Trophoblast cell (in vitro differentiated cells and primary cell): ENCODE results near the gene CYP4V2.

ENCODE experiments used
- DNase-seq, 2 donors: peaks; one replicate each; pipeline ENCODE4 v3.0.0-alpha.2; 2016
- H2AFZ ChIP-seq: 2 replicates; pipeline ENCODE4 v1.6.1; 2013; ENCODE audit warnings: low read length, moderate library complexity, mild to moderate bottlenecking; ENCODE audit not compliant: insufficient read depth, poor library complexity
- H2AK5ac ChIP-seq: 2 replicates; pipeline ENCODE4 v1.6.1; 2013; ENCODE audit warnings: mild to moderate bottlenecking, low read length
- H2BK120ac ChIP-seq: 2 replicates; pipeline ENCODE4 v1.6.1; 2013; ENCODE audit warnings: low read length, mild to moderate bottlenecking, moderate library complexity; ENCODE audit not compliant: insufficient read depth, poor library complexity
- H2BK12ac ChIP-seq: 2 replicates; pipeline ENCODE4 v1.6.1; 2013; ENCODE audit warnings: mild to moderate bottlenecking, low read length, moderate library complexity
- H2BK5ac ChIP-seq: 2 replicates; pipeline ENCODE4 v1.6.1; 2013; ENCODE audit warnings: low read length, low read depth, moderate library complexity, mild to moderate bottlenecking; ENCODE audit not compliant: poor library complexity
- H3K14ac ChIP-seq: 2 replicates; pipeline ENCODE4 v1.6.1; 2013; ENCODE audit warnings: mild to moderate bottlenecking, low read length
- H3K18ac ChIP-seq: 2 replicates; pipeline ENCODE4 v1.6.1; 2013; ENCODE audit warnings: mild to moderate bottlenecking, low read length
- H3K23ac ChIP-seq: 2 replicates; pipeline ENCODE4 v1.6.1; 2013; ENCODE audit warnings: low read length
- H3K27ac ChIP-seq: 2 replicates; pipeline ENCODE4 v1.5.1; 2013; ENCODE audit warnings: low read depth, mild to moderate bottlenecking, inconsistent platforms, low read length, moderate library complexity
- H3K27me3 ChIP-seq: 2 replicates; pipeline ENCODE4 v1.6.1; 2013; ENCODE audit warnings: inconsistent platforms, mild to moderate bottlenecking, low read length, moderate library complexity; ENCODE audit not compliant: insufficient read depth
- H3K36me3 ChIP-seq, 2 experiments: 1 replicate in 1 of 2; 2 replicates in 1 of 2; pipeline ENCODE4 v1.6.1; 2013; ENCODE audit warnings: low read length in 2 of 2, mild to moderate bottlenecking in 2 of 2, moderate library complexity in 1 of 2; ENCODE audit not compliant: insufficient read depth in 2 of 2, control insufficient read depth in 1 of 2
- H3K4ac ChIP-seq: 2 replicates; pipeline ENCODE4 v1.6.1; 2013; ENCODE audit warnings: low read depth, mild to moderate bottlenecking, low read length, moderate library complexity
- H3K4me1 ChIP-seq, 2 experiments: 1 replicate in 1 of 2; 2 replicates in 1 of 2; pipeline ENCODE4 v1.6.1; 2013; ENCODE audit warnings: low read length in 2 of 2, mild to moderate bottlenecking in 2 of 2, moderate library complexity in 1 of 2; ENCODE audit not compliant: insufficient read depth in 2 of 2, control insufficient read depth in 1 of 2
- H3K4me2 ChIP-seq: 2 replicates; pipeline ENCODE4 v1.6.1; 2013; ENCODE audit warnings: inconsistent platforms, mild to moderate bottlenecking, low read length, moderate library complexity
- H3K4me3 ChIP-seq: 2 replicates; pipeline ENCODE4 v1.5.1; 2013; ENCODE audit warnings: mild to moderate bottlenecking, low read depth, low read length, inconsistent platforms
- H3K79me1 ChIP-seq: one replicate; pipeline ENCODE4 v1.6.1; 2013; ENCODE audit warnings: low read length
- H3K79me2 ChIP-seq: 2 replicates; pipeline ENCODE4 v1.6.1; 2013; ENCODE audit warnings: low read length, mild to moderate bottlenecking; ENCODE audit not compliant: control insufficient read depth, insufficient read depth, poor library complexity
- H3K9ac ChIP-seq: 2 replicates; pipeline ENCODE4 v1.6.1; 2013; ENCODE audit warnings: mild to moderate bottlenecking, low read length
- H3K9me3 ChIP-seq: 2 replicates; pipeline ENCODE4 v1.6.1; 2013; ENCODE audit warnings: low read depth, mild to moderate bottlenecking, control low read depth, inconsistent platforms, low read length; ENCODE audit not compliant: insufficient read depth
- H4K12ac ChIP-seq: 2 replicates; pipeline ENCODE4 v1.6.1; 2013; ENCODE audit warnings: low read depth, mild to moderate bottlenecking, low read length, moderate library complexity
- H4K8ac ChIP-seq: 2 replicates; pipeline ENCODE4 v1.6.1; 2013; ENCODE audit warnings: low read depth, mild to moderate bottlenecking, low read length, moderate library complexity
- H4K91ac ChIP-seq: one replicate; pipeline ENCODE4 v1.6.1; 2013; ENCODE audit warnings: low read depth, mild to moderate bottlenecking, low read length, moderate library complexity
- WGBS: extraction: QIAGEN DNeasy Blood & Tissue Kit; methylation state at CpG from one replicate; pipeline ENCODE4 v1.1.7; 2013; ENCODE audit warnings: missing lambda C conversion rate; ENCODE audit not compliant: insufficient read length, insufficient coverage; ENCODE audit errors: extremely low coverage; 5-methylcytosine and 5-hydroxymethylcytosine counted together

CYP4V2 gene

DNA sequence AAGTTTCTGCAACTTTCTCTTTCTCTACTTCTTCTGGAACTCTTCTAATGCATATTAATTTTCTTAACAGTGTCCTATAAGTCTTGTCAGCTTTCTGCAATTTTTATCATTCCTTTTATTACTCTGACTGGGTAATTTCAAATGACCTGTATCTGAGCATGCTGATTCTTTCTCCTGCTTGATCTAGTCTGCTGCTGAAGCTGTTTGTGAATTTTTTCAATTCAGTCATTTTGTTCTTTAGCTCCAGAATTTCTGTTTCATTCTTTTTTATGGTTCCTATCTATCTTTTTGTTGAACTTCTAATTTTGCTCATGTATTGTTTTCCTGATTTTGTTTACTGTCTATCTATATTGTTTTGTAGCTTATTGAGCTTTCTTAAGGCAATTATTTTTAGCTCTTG lies 34.5 kb downstream of the CYP4V2 start:
- Histone ChIP-seq H3K9me3 (peaks cover 2% of the 10 kb centered on the region), H4K12ac (no peak overlapping the region), H3K9ac (no peak overlapping the region), H3K4me3 (no peak overlapping the region), H4K8ac (no peak overlapping the region), H2BK120ac (no peak overlapping the region), H4K91ac (no peak overlapping the region), H3K4ac (no peak overlapping the region), H3K4me2 (no peak overlapping the region), H3K4me1 (no peaks in the 10 kb centered on the region), H3K79me2 (no peaks in the 10 kb centered on the region), H2AK5ac (no peak overlapping the region), H2BK12ac (no peak overlapping the region), H3K36me3 (no peaks in the 10 kb centered on the region), H3K18ac (no peak overlapping the region), H2AFZ (no peak overlapping the region), H3K27me3 (no peaks in the 10 kb centered on the region), H3K27ac (no peak overlapping the region), H3K23ac (no peak overlapping the region), H3K79me1 (no peaks in the 10 kb centered on the region), H3K14ac (no peak overlapping the region), H2BK5ac (no peak overlapping the region)
- DNase-seq: no peak

DNA sequence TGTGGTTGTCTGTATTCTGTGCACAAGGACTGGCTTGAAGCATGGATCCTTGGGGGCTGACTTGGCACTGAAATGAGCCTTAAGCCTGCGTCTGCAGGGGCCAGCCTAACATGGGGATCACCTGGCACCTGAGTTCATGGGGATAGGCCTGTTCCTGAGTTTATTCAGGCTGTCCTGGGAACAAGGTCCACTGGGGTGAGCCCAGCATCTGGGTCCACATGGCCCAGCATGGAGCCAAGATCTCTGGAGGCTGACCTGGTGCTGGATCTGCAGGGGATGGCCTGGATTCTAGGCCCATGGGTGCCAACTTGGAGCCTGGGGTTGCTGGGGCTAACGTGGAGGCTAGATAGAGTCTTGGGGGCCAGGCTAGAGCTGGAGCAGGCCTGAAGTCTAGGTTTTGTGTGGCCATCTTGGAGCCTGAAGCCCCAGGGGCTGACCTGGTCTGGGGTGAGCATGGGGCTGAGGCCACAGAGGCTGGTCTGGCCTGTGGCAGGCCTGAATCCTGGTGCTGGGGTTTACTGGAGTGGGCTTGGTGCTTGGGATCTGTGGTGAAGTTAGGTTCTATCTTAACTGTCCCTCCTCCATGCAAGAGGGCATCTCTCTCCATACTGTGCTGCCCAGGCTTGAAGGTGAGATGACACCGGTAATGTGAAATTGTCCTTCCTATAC lies 35.3 kb downstream of the CYP4V2 start:
- Histone ChIP-seq H2AFZ (no peak overlapping the region), H3K4me2 (no peak overlapping the region), H3K27me3 (no peaks in the 10 kb centered on the region), H3K9ac (no peak overlapping the region), H4K91ac (no peak overlapping the region), H3K4me3 (no peak overlapping the region), H3K14ac (no peak overlapping the region), H2BK5ac (no peak overlapping the region), H2AK5ac (no peak overlapping the region), H3K36me3 (no peaks in the 10 kb centered on the region), H3K4me1 (no peaks in the 10 kb centered on the region), H3K4ac (no peak overlapping the region), H3K9me3 (peaks cover 2% of the 10 kb centered on the region), H3K79me1 (no peaks in the 10 kb centered on the region), H3K27ac (no peak overlapping the region), H2BK120ac (no peak overlapping the region), H3K23ac (no peak overlapping the region), H4K12ac (no peak overlapping the region), H3K18ac (no peak overlapping the region), H4K8ac (no peak overlapping the region), H2BK12ac (no peak overlapping the region), H3K79me2 (no peaks in the 10 kb centered on the region)
- no peak for DNase-seq
- no CpG with 5 or more reads among the region's 3 CpGs for WGBS

DNA sequence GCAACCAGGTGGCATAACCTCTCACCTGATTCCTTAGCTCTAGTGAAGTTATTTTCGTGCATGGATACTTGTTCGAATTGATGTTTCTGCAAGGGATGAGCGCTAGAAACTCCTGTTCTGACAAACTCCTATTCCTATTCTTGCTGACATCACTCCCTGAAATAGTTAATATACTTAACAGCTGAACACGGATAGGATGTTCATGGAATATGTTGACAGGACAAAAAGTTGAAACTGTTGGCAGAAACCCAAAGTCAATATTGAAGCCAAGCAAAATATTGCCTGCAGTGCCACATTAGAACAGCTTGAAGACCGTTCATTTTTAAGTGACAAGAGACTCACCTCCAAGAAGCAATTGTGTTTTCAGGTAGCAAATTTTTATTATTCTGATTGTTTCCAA lies 35.9 kb downstream of the CYP4V2 start, which contains the start of gene KLKB1:
TSS of gene KLKB1 (plus strand) at position 287 of the 400 bp plus-strand sequence. CDS start 689 bp downstream, outside the sequence.
- Histone ChIP-seq H3K14ac (no peak within 1 kb of the TSS), H3K79me2 (no peaks in the 10 kb centered on the region), H3K79me1 (no peaks in the 10 kb centered on the region), H3K9ac (no peak within 1 kb of the TSS), H2AFZ (no peak within 1 kb of the TSS), H4K8ac (no peak within 1 kb of the TSS), H3K4me1 (no peaks in the 10 kb centered on the region), H3K27ac (no peak within 1 kb of the TSS), H3K4me3 (no peak within 1 kb of the TSS), H2AK5ac (no peak within 1 kb of the TSS), H3K4me2 (no peak within 1 kb of the TSS), H3K27me3 (no peaks in the 10 kb centered on the region), H4K91ac (no peak within 1 kb of the TSS), H2BK12ac (no peak within 1 kb of the TSS), H3K18ac (no peak within 1 kb of the TSS), H3K36me3 (no peaks in the 10 kb centered on the region), H3K23ac (no peak within 1 kb of the TSS), H3K4ac (no peak within 1 kb of the TSS), H3K9me3 (peaks cover 2% of the 10 kb centered on the region), H4K12ac (no peak within 1 kb of the TSS), H2BK120ac (no peak within 1 kb of the TSS), H2BK5ac (no peak within 1 kb of the TSS)
- WGBS: no CpG with 5 or more reads among the region's 5 CpGs
- DNase-seq: no peak

DNA sequence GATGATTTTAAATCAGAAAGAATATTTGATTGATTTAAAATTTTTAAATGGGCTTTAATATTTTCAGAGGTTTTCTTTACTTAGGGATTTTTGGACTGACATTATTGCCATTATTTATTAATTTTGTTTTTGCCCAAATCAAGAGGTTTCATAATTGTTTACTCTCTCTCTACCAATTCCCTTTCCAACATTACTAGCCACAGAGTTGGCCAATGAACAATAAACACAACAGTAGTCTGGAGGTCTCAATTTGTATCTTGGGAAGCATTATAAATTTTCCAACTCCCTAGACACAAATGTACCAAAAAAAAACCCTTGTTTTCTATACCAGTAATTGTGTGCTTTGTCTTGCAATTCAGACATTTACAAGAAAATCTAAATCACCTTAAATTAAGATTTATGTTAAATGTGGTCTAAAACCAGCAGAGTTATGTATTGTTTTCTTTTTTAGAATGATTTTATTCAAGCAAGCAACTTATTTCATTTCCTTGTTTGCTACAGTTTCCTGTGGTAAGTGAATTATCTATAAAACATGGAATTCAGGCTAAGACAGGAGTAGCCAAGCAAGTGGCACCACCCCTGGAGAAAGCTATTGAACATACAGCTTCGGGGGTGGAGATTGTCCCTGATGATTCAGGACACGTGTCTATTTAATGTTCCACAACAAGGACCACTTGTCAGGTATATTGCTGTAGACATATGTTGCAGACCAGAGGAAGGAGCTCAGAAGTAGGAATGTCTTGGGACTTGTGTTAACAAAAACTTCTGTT lies 36.6 kb downstream of the CYP4V2 start:
- WGBS: no CpG with 5 or more reads among the region's 2 CpGs
- Histone ChIP-seq H2BK12ac (no peak overlapping the region), H3K4me2 (no peak overlapping the region)

More for the DNA sequence above, 36.6 kb downstream of the CYP4V2 start:
- H4K91ac ChIP-seq: no peak overlapping the region
- no peak overlapping the region for H3K9ac ChIP-seq
- no peaks in the 10 kb centered on the region for H3K4me1 ChIP-seq
- no peak overlapping the region for H2AK5ac ChIP-seq
- H3K4ac ChIP-seq: no peak overlapping the region
- H3K18ac ChIP-seq: no peak overlapping the region
- DNase-seq: no peak
- no peak overlapping the region for H3K23ac ChIP-seq
- no peaks in the 10 kb centered on the region for H3K79me2 ChIP-seq
- H4K12ac ChIP-seq: no peak overlapping the region
- no peak overlapping the region for H2AFZ ChIP-seq
- no peak overlapping the region for H3K27ac ChIP-seq
- H3K36me3 ChIP-seq: no peaks in the 10 kb centered on the region
- H4K8ac ChIP-seq: no peak overlapping the region
- no peaks in the 10 kb centered on the region for H3K79me1 ChIP-seq
- H3K9me3 ChIP-seq: peaks cover 2% of the 10 kb centered on the region
- H2BK5ac ChIP-seq: no peak overlapping the region
- no peak overlapping the region for H3K14ac ChIP-seq
- no peaks in the 10 kb centered on the region for H3K27me3 ChIP-seq
- H2BK120ac ChIP-seq: no peak overlapping the region
- H3K4me3 ChIP-seq: no peak overlapping the region
